GM18507 (cell line): ENCODE results near the gene NOX4.

ENCODE experiments used
- DNase-seq: peaks from one replicate; pipeline ENCODE4 v3.0.0; 2011; ENCODE audit warnings: low read depth; ENCODE audit not compliant: insufficient read length; ENCODE audit errors: extremely low spot score
- FAIRE-seq: peaks from 2 replicates; lab custom pipeline; 2011; peaks lifted over from hg19 to GRCh38; lab: Jason Lieb, UNC

Gene NOX4

GRCh38 chr11:89490981-89491690 lies at the start of gene NOX4:
NOX4 (minus strand) TSS chr11:89491375; CDS start chr11:89491246, 129 bp downstream.
- FAIRE-seq = no peak
- no peak for DNase-seq

GRCh38 chr11:89540826-89541225 lies 49.7 kb upstream of the NOX4 start:
- no peak for DNase-seq
- no peak for FAIRE-seq

GRCh38 chr11:89537936-89538335 lies 46.8 kb upstream of the NOX4 start:
- FAIRE-seq (no peak), DNase-seq (no peak)

- FAIRE-seq = no peak
- no peak for DNase-seq
Observed at GRCh38 chr11:89536926-89537325, 45.8 kb upstream of the NOX4 start.

- DNase-seq (no peak), FAIRE-seq (no peak)
Observed at GRCh38 chr11:89535221-89535620, 44.0 kb upstream of the NOX4 start.

GRCh38 chr11:89529626-89530380 lies 38.6 kb upstream of the NOX4 start:
- FAIRE-seq (no peak), DNase-seq (no peak)

- DNase-seq = no peak
- no peak for FAIRE-seq
Observed at GRCh38 chr11:89521792-89522191, 30.6 kb upstream of the NOX4 start.

GRCh38 chr11:89521294-89521693 lies 30.1 kb upstream of the NOX4 start:
- DNase-seq = no peak
- no peak for FAIRE-seq

GRCh38 chr11:89516496-89516895 lies 25.3 kb upstream of the NOX4 start:
- no peak for DNase-seq
- no peak for FAIRE-seq

GRCh38 chr11:89508544-89508943 lies 17.4 kb upstream of the NOX4 start:
- DNase-seq (no peak), FAIRE-seq (no peak)

GRCh38 chr11:89504270-89504669 lies 13.1 kb upstream of the NOX4 start:
- DNase-seq (no peak), FAIRE-seq (no peak)

- no peak for FAIRE-seq
- no peak for DNase-seq
Observed at GRCh38 chr11:89503422-89503821, 12.2 kb upstream of the NOX4 start.

- no peak for FAIRE-seq
Observed at GRCh38 chr11:89502301-89502700, 11.1 kb upstream of the NOX4 start.

GRCh38 chr11:89500336-89500735 lies 9.2 kb upstream of the NOX4 start:
- FAIRE-seq (no peak), DNase-seq (no peak)

More at GRCh38 chr11:89502301-89502700, 11.1 kb upstream of the NOX4 start:
- DNase-seq = no peak

GRCh38 chr11:89498845-89499448 lies 7.8 kb upstream of the NOX4 start:
- no peak for FAIRE-seq
- no peak for DNase-seq

GRCh38 chr11:89495951-89496350 lies 4.8 kb upstream of the NOX4 start:
- FAIRE-seq (no peak), DNase-seq (no peak)

GRCh38 chr11:89493431-89493830 lies 2.3 kb upstream of the NOX4 start:
- no peak for DNase-seq
- no peak for FAIRE-seq

GRCh38 chr11:89490602-89490980 lies 584 bp downstream of the NOX4 start:
- FAIRE-seq = no peak

GRCh38 chr11:89489930-89490329 lies 1.2 kb downstream of the NOX4 start:
- FAIRE-seq (no peak), DNase-seq (no peak)

More at GRCh38 chr11:89490602-89490980, 584 bp downstream of the NOX4 start:
- no peak for DNase-seq

GRCh38 chr11:89487016-89487415 lies 4.2 kb downstream of the NOX4 start:
- no peak for DNase-seq
- no peak for FAIRE-seq

GRCh38 chr11:89484896-89485295 lies 6.3 kb downstream of the NOX4 start:
- no peak for FAIRE-seq
- no peak for DNase-seq
